ENCODE data around the gene MRPL1.
"Not testable (repeated sequence)": the region's sequence is repeated elsewhere in the genome, so short reads cannot be mapped to it uniquely, and the experiment has no call there.

Gene MRPL1

GRCh38 chr4:77931452-77932135 lies 69.0 kb downstream of the MRPL1 start (continued):
- TF ChIP-seq HIC1 (tag by site-specific recombination; IDR thresholded peaks at IDR 0.05) (no peak), ZNF488 (tag by site-specific recombination; IDR thresholded peaks at IDR 0.05) (no peak), ZNF791 (tag by site-specific recombination; IDR thresholded peaks at IDR 0.05) (no peak), ZNF654 (tag by site-specific recombination; IDR thresholded peaks at IDR 0.05; ENCODE audit: low read depth) (no peak), ZNF335 (tag by site-specific recombination; conservative IDR thresholded peaks at IDR 0.05) (no peak), ZBTB20 (tag by site-specific recombination; IDR thresholded peaks at IDR 0.05) (no peak), ZSCAN16 (tag by site-specific recombination; IDR thresholded peaks at IDR 0.05) (no peak), ZNF768 (tag by site-specific recombination; IDR thresholded peaks at IDR 0.05) (no peak)

- POLR2A ChIA-PET = no interaction called here
Measured at GRCh38 chr4:77938560-77938959, 75.9 kb downstream of the MRPL1 start.

GRCh38 chr4:77945929-77946328 lies 83.3 kb downstream of the MRPL1 start:
- H3K4me3 ChIP-seq (ENCODE audit: low read depth, low read length); H3K27ac ChIP-seq (ENCODE audit: extremely low read depth, low read depth, low read length); H3K4me1 ChIP-seq (ENCODE audit: control insufficient read depth, insufficient read depth, low read length); POLR2A ChIA-PET; CTCF ChIA-PET; H3K36me3 ChIP-seq (ENCODE audit: control insufficient read depth in 2 of 2, insufficient read depth in 1 of 2, low read length in 2 of 2); H3K9me3 ChIP-seq (ENCODE audit: control insufficient read depth, insufficient read depth, low read depth, low read length): not testable (repeated sequence)
- TF ChIP-seq SETDB1 (IDR thresholded peaks at IDR 0.05; ENCODE audit: insufficient read length, low read length) = peak; percentile 39

More at GRCh38 chr4:77938560-77938959, 75.9 kb downstream of the MRPL1 start:
- H3K36me3 ChIP-seq (ENCODE audit: control insufficient read depth in 2 of 2, insufficient read depth in 1 of 2, low read length in 2 of 2) = no peaks in the 10 kb centered on the region; a peak in 1 of 3 replicates
- no peak overlapping the region for H3K4me3 ChIP-seq (ENCODE audit: low read depth, low read length)
- TF ChIP-seq ZNF175 (tag by site-specific recombination; IDR thresholded peaks at IDR 0.05) = no peak
- TF ChIP-seq SALL2 (tag by site-specific recombination; IDR thresholded peaks at IDR 0.05; ENCODE audit: borderline replicate concordance) = no peak
- TF ChIP-seq ZNF274 (IDR thresholded peaks at IDR 0.05; ENCODE audit: low read length) = no peak
- TF ChIP-seq ZNF274 (tag by site-specific recombination; IDR thresholded peaks at IDR 0.05; ENCODE audit: borderline replicate concordance) = no peak
- no peak for TF ChIP-seq ZNF837 (tag by site-specific recombination; IDR thresholded peaks at IDR 0.05)
- no peak for TF ChIP-seq ZNF624 (tag by site-specific recombination; IDR thresholded peaks at IDR 0.05)
- TF ChIP-seq ZNF280C (tag by site-specific recombination; IDR thresholded peaks at IDR 0.05) = no peak
- no peak for TF ChIP-seq PBX3 (CRISPR knock-in tag; IDR thresholded peaks at IDR 0.05)
- no peaks in the 10 kb centered on the region for H3K4me1 ChIP-seq (ENCODE audit: control insufficient read depth, insufficient read depth, low read length)
- H3K27ac ChIP-seq (ENCODE audit: extremely low read depth, low read depth, low read length) = no peak overlapping the region
- CTCF ChIA-PET = no interaction called here
- no peaks in the 10 kb centered on the region for H3K9me3 ChIP-seq (ENCODE audit: control insufficient read depth, insufficient read depth, low read depth, low read length)
